ENCODE measurements around the gene ATF1.

DNA sequence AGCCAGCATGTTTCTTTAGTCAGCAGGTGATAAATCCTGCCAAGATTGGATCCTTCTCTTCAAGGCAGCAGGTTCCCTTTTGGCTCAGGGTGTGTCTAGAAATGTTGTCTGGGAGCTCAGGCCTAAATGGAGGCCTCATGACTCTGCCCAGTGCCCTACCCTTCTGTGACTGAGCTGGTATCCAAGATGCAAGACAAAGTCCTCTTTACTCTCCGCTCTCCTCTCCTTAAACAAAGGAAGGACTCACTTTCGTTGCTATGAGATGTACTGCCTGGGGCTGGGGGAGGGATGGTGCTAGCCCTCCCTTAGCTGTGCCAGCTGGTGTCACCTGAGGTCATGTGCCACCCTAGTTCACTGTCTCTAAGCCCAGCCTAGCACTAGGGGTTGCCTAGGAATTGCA, 65.0 kb downstream of the ATF1 start:
- TF ChIP-seq, protein P1, sequence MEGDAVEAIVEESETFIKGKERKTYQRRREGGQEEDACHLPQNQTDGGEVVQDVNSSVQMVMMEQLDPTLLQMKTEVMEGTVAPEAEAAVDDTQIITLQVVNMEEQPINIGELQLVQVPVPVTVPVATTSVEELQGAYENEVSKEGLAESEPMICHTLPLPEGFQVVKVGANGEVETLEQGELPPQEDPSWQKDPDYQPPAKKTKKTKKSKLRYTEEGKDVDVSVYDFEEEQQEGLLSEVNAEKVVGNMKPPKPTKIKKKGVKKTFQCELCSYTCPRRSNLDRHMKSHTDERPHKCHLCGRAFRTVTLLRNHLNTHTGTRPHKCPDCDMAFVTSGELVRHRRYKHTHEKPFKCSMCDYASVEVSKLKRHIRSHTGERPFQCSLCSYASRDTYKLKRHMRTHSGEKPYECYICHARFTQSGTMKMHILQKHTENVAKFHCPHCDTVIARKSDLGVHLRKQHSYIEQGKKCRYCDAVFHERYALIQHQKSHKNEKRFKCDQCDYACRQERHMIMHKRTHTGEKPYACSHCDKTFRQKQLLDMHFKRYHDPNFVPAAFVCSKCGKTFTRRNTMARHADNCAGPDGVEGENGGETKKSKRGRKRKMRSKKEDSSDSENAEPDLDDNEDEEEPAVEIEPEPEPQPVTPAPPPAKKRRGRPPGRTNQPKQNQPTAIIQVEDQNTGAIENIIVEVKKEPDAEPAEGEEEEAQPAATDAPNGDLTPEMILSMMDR (conservative IDR thresholded peaks at IDR 0.05): no peak
- TF ChIP-seq ZFX (IDR thresholded peaks at IDR 0.05): no peak

Data from C4-2B (cell line).